Psoas muscle (tissue), 8 donors: ENCODE results near the gene TNFRSF19. TPM values are rescaled to one million over a fixed set of nuclear protein-coding genes. Genes with fewer than 3 reads are reported as not detected.

Experiments
- ATAC-seq, 4 donors: fragments of 200-7000 bp; cut with Tn5 transposase; one replicate each; pipeline ENCODE4 v1.9.1; 2020; ENCODE audit warnings: moderate library complexity in 3 of 4, mild to moderate bottlenecking in 2 of 4
- DNase-seq, 2 donors: peaks; one replicate each; pipeline ENCODE4 v3.0.0-alpha.2; 2020
- H3K27ac ChIP-seq: fragments of 200-600 bp; one replicate; pipeline ENCODE4 v1.8.0; 2022
- H3K27me3 ChIP-seq, 3 donors: fragments of 200-600 bp in 1 of 3; one replicate each; pipeline versions ENCODE4 v1.6.1 to v1.8.0; 2013 to 2022; ENCODE audit warnings: low read length in 2 of 3, mild to moderate bottlenecking in 2 of 3, moderate library complexity in 1 of 3; ENCODE audit not compliant: insufficient read depth in 3 of 3
- H3K36me3 ChIP-seq, 2 donors: fragments of 200-600 bp in 1 of 2; one replicate each; pipeline versions ENCODE4 v1.6.1 to v1.8.0; 2013 to 2022; ENCODE audit warnings: low read depth in 1 of 2, mild to moderate bottlenecking in 1 of 2, moderate library complexity in 1 of 2; ENCODE audit not compliant: insufficient read depth in 1 of 2
- H3K4me1 ChIP-seq: fragments of 200-600 bp; one replicate; pipeline ENCODE4 v1.8.0; 2022
- H3K4me3 ChIP-seq: fragments of 200-600 bp; one replicate; pipeline ENCODE4 v1.8.0; 2022; ENCODE audit warnings: mild to moderate bottlenecking
- H3K9me3 ChIP-seq: fragments of 200-600 bp; one replicate; pipeline ENCODE4 v1.8.0; 2022
- CTCF ChIP-seq: fragments of 200-600 bp; IDR thresholded peaks from one replicate; pipeline ENCODE4 v1.8.0; 2022; ENCODE audit warnings: antibody characterized with exemption
- WGBS, 3 donors: extraction: QIAGEN DNeasy Blood & Tissue Kit; methylation state at CpG; one replicate each; pipeline versions ENCODE4 v1.1.6 to v1.1.7; 2013; 5-methylcytosine and 5-hydroxymethylcytosine counted together
- intact Hi-C, 2 donors: fragments of 100-400 bp; cut with DNase I; formaldehyde crosslinking; loops; one replicate each; pipeline versions ENCODE4 v1.11.0 to v1.14.2; 2022
- polyA plus RNA-seq, 3 donors: library from polyadenylated mRNA; stranded (reverse); fragments of 200-250 nt; gene quantifications; one replicate each; pipeline ENCODE4 v1.2.3, GENCODE V29; 2013
- total RNA-seq, 4 donors: library from RNA; stranded (reverse); fragmentation: NEBNext Ultra II Directional in 2 of 4; extraction: Animal tissue kit (Norgen Biotek cat#: 25700) in 2 of 4; gene quantifications; one replicate each; pipeline versions ENCODE4 v1.2.1 to v1.2.4, GENCODE V29; 2021 to 2023
- donor health status: healthy with polysubstance abuse.
- donor health status: DM: no; HTN: no; CAD: no; lungs with moderate emphysema.
- donor health status: Bipolar disorder and iron deficiency.
- donor health status: healthy.
- donor health status: DM: yes; HTN: yes; CAD: no.
- donor health status: DM: no; HTN: no; CAD: no.
- donor health status: DM: no; HTN: no; CAD: no.
- donor health status: DM: yes; HTN: yes; CAD: no.

The TNFRSF19 gene
- total and polyA plus RNA-seq, 7 donors: 0.35 to 2.0 (median 0.55) TPM

DNA sequence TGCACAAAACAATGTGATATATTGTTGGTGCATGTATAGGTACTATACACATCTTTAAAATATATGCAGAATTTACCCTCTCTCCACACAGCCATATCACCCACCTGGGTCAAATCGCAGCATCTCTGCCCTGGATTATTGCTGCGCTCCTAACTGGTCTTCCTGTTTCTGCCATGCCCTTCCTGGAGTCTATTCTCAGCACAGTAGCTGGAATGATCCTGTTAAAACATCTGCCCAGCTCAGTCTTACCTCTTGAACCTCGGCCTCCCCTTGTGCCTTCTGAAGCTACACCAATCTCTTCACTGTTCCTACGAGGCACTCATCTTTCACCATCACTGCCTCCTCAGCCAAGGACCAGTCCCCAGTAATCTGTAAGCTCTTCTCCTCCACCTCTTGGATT, 25.5 kb upstream of the TNFRSF19 start:
- DNase-seq (no peak), ATAC-seq (no peak)
- intact Hi-C loops: no loop called here
- TF ChIP-seq CTCF: no peak
- no peaks in the 10 kb centered on the region for H3K4me1 ChIP-seq
- no peak overlapping the region for H3K4me3 ChIP-seq
- H3K27ac ChIP-seq: no peak overlapping the region
- no peaks in the 10 kb centered on the region for H3K27me3 ChIP-seq
- no peaks in the 10 kb centered on the region for H3K36me3 ChIP-seq
- H3K9me3 ChIP-seq: no peaks in the 10 kb centered on the region
- 62 to 65% (median 64%) methylated on average over 4 of the region's 4 CpGs for WGBS, 3 donors

GRCh38 chr13:23547000-23547590, 23.1 kb upstream of the TNFRSF19 start:
- Histone ChIP-seq H3K27ac (no peak overlapping the region), H3K27me3 (no peaks in the 10 kb centered on the region), H3K4me3 (peak overlapping the region; percentile 69), H3K4me1 (no peaks in the 10 kb centered on the region), H3K9me3 (no peaks in the 10 kb centered on the region), H3K36me3 (no peaks in the 10 kb centered on the region)
- peak; percentile 53 to 69 for DNase-seq
- intact Hi-C loops: no loop called here
- 3 to 5% (median 4%) methylated on average over 30 to 31 of the region's 31 CpGs for WGBS, 3 donors
- no peak for TF ChIP-seq CTCF
- peak; percentile 46 to 83 (median 72) for ATAC-seq

- DNase-seq (no peak), ATAC-seq (no peak)
- no peaks in the 10 kb centered on the region for H3K27me3 ChIP-seq
- no peak overlapping the region for H3K4me3 ChIP-seq
- TF ChIP-seq CTCF: no peak
- H3K27ac ChIP-seq: no peak overlapping the region
- H3K9me3 ChIP-seq: no peaks in the 10 kb centered on the region
- H3K36me3 ChIP-seq: no peaks in the 10 kb centered on the region
- intact Hi-C loops: no loop called here
- no peaks in the 10 kb centered on the region for H3K4me1 ChIP-seq
These were observed 20.5 kb upstream of the TNFRSF19 start for GRCh38 chr13:23549724-23550123.

- Histone ChIP-seq H3K4me3 (no peak overlapping the region), H3K9me3 (no peaks in the 10 kb centered on the region), H3K36me3 (no peaks in the 10 kb centered on the region), H3K27ac (no peak overlapping the region), H3K4me1 (no peaks in the 10 kb centered on the region), H3K27me3 (no peaks in the 10 kb centered on the region)
- intact Hi-C loops: no loop called here
- DNase-seq: no peak
- no peak for TF ChIP-seq CTCF
- ATAC-seq: no peak
- 93% methylated on average over 1 of the region's 1 CpG for WGBS, 3 donors
These were observed 20.0 kb upstream of the TNFRSF19 start for GRCh38 chr13:23550163-23550562.
